K562 (cell line): ENCODE results near the gene C19orf12. TPM values are rescaled to one million over a fixed set of nuclear protein-coding genes. Genes with fewer than 3 reads are reported as not detected.

Experiments
- BCL6 ChIP-seq: fragments of 250-450 bp; sonication (Bioruptor Pico); IDR thresholded peaks from 2 replicates; pipeline ENCODE4 v1.4.0; 2020
- BRD9 ChIP-seq: fragments of 450-650 bp; IDR thresholded peaks from 2 replicates; pipeline ENCODE4 v1.6.1; 2018; ENCODE audit warnings: low read depth; ENCODE audit not compliant: partially characterized antibody
- C11orf30 ChIP-seq: fragments of 450-650 bp; IDR thresholded peaks from 2 replicates; pipeline ENCODE4 v1.6.1; 2016; ENCODE audit warnings: low read depth, mild to moderate bottlenecking
- CBX5 ChIP-seq: IDR thresholded peaks from 2 replicates; pipeline ENCODE4 v1.6.1; 2014; ENCODE audit warnings: low read depth, borderline replicate concordance
- CREBBP ChIP-seq: IDR thresholded peaks from one replicate; pipeline ENCODE4 v1.6.1; 2012; ENCODE audit warnings: low read depth, mild to moderate bottlenecking, control low read depth, inconsistent platforms, low read length
- DIDO1 ChIP-seq: fragments of 450-650 bp; IDR thresholded peaks from 2 replicates; pipeline ENCODE4 v1.6.1; 2016; ENCODE audit warnings: low read depth, missing biosample characterization, missing genetic modification characterization
- E4F1 ChIP-seq: fragments of 250-450 bp; sonication (Bioruptor Pico); IDR thresholded peaks from 2 replicates; pipeline ENCODE4 v1.5.0; 2021; ENCODE audit warnings: mild to moderate bottlenecking, borderline replicate concordance
- EP400 ChIP-seq: fragments of 450-650 bp; IDR thresholded peaks from 2 replicates; pipeline ENCODE4 v1.6.1; 2017; ENCODE audit warnings: antibody characterized with exemption, mild to moderate bottlenecking, moderate library complexity
- GABPB2 ChIP-seq: fragments of 250-450 bp; sonication (Bioruptor Pico); conservative IDR thresholded peaks from 2 replicates; pipeline ENCODE4 v1.5.1; 2021; ENCODE audit warnings: mild to moderate bottlenecking
- HLTF ChIP-seq: fragments of 450-650 bp; IDR thresholded peaks from 2 replicates; pipeline ENCODE4 v1.6.1; 2016
- MEF2D ChIP-seq: conservative IDR thresholded peaks from 2 replicates; pipeline ENCODE4 v1.6.1; 2016; ENCODE audit warnings: low read depth, missing genetic modification characterization, missing compliant biosample characterization
- MIER1 ChIP-seq: fragments of 450-650 bp; IDR thresholded peaks from 2 replicates; pipeline ENCODE4 v1.6.1; 2016; ENCODE audit warnings: antibody characterized with exemption, mild to moderate bottlenecking, low read depth
- MXI1 ChIP-seq: IDR thresholded peaks from 2 replicates; pipeline ENCODE4 v1.6.1; 2011; ENCODE audit warnings: low read depth, mild to moderate bottlenecking, improper control_type of control experiment, low read length
- NFXL1 ChIP-seq: fragments of 450-650 bp; formaldehyde crosslinking; IDR thresholded peaks from 2 replicates; pipeline ENCODE4 v1.4.0; 2021; ENCODE audit warnings: mild to moderate bottlenecking
- PKNOX1 ChIP-seq: fragments of 450-650 bp; IDR thresholded peaks from 2 replicates; pipeline ENCODE4 v1.6.1; 2016
- PML ChIP-seq: IDR thresholded peaks from 2 replicates; pipeline ENCODE4 v1.6.1; 2012; ENCODE audit warnings: low read length, inconsistent platforms
- PREB ChIP-seq: sonication (generic); formaldehyde crosslinking; IDR thresholded peaks from 2 replicates; pipeline ENCODE4 v1.8.1; 2023; ENCODE audit warnings: mild to moderate bottlenecking, missing genetic modification reagents
- PTBP1 ChIP-seq: fragments of 200-400 bp; formaldehyde crosslinking; IDR thresholded peaks from 2 replicates; pipeline ENCODE4 v1.6.1; 2017; ENCODE audit warnings: low read depth, low read length
- PURB ChIP-seq: sonication (generic); formaldehyde crosslinking; IDR thresholded peaks from 2 replicates; pipeline ENCODE4 v1.9.0; 2021; ENCODE audit warnings: low read depth, mild to moderate bottlenecking, missing genetic modification reagents
- RFX7 ChIP-seq: fragments of 250-450 bp; sonication (Bioruptor Pico); IDR thresholded peaks from 2 replicates; pipeline ENCODE4 v1.5.1; 2021; ENCODE audit warnings: mild to moderate bottlenecking
- SIRT6 ChIP-seq: IDR thresholded peaks from one replicate; pipeline ENCODE4 v1.6.1; 2012; ENCODE audit warnings: low read depth, mild to moderate bottlenecking, control low read depth, inconsistent platforms, low read length, moderate library complexity
- ZNF184 ChIP-seq: sonication (generic); formaldehyde crosslinking; IDR thresholded peaks from 2 replicates; pipeline ENCODE4 v1.5.0; 2020; ENCODE audit warnings: missing genetic modification reagents
- ZNF324 ChIP-seq: fragments of 250-450 bp; sonication (Bioruptor Pico); IDR thresholded peaks from 2 replicates; pipeline ENCODE4 v1.4.0; 2020; ENCODE audit warnings: mild to moderate bottlenecking
- polyA plus RNA-seq, 8 experiments: library from polyadenylated mRNA; depleted of rRNA in 4 of 8; stranded (reverse) in 5 of 8; unstranded in 3 of 8; fragments of >200 nt; fragmentation: Nextera tagmentation in 2 of 8; fragmentation: Illumina TruSeq in 1 of 8; extraction: Ambion mirVana in 2 of 8; extraction: Trizol in 1 of 8; gene quantifications; 2 replicates each; pipeline versions ENCODE4 v1.2.1 to v1.2.3, GENCODE V29; 2011 to 2014; ENCODE audit warnings: inconsistent platforms in 1 of 8, missing spikeins in 1 of 8
- total RNA-seq, 7 experiments: library from RNA; depleted of rRNA in 6 of 7; stranded (reverse); fragments of >200 nt in 6 of 7; fragmentation: Illumina TruSeq in 2 of 7; extraction: Trizol in 2 of 7; gene quantifications; 2 replicates each; pipeline versions ENCODE4 v1.2.1 to v1.2.3, GENCODE V29; 2011 to 2021; ENCODE audit warnings: low replicate concordance in 1 of 7

C19orf12 gene
- total and polyA plus RNA-seq, 9 of the 15 experiments (the other 6 are each of a cell fraction or from before 2014, with no cell fraction given): 1.9 to 14.5 (median 10.2) TPM

- TF ChIP-seq PTBP1 (no peak), CREBBP (no peak), PURB (CRISPR knock-in tag) (no peak), PML (no peak), ZNF184 (no peak), RFX7 (no peak), GABPB2 (CRISPR knock-in tag) (no peak), PKNOX1 (no peak), BCL6 (no peak; the same call in 1 of the 2 replicates), E4F1 (CRISPR knock-in tag) (no peak), SIRT6 (no peak), EP400 (peak; percentile 70), C11orf30 (peak; percentile 27), MEF2D (peak; percentile 59; the same call in 1 of the 2 replicates), MIER1 (peak; percentile 36; the same call in 1 of the 2 replicates), PREB (CRISPR knock-in tag) (no peak), MXI1 (no peak), HLTF (no peak), DIDO1 (tag) (0 out of 2 replicates have a peak, but pooled peaks have one; percentile 14), BRD9 (peak; percentile 87), NFXL1 (CRISPR knock-in tag) (no peak), CBX5 (no peak), ZNF324 (no peak)
Measured at GRCh38 chr19:29687244-29687896, 27.7 kb downstream of the C19orf12 start (continued).
